GM18909 (cell line): ENCODE data around the gene KIF26B.

Experiments used
- ATAC-seq: cut with Tn5 transposase; IDR thresholded peaks from one replicate; pipeline ENCODE4 v1.9.1; 2021; ENCODE audit warnings: mild to moderate bottlenecking; ENCODE audit not compliant: unreplicated experiment, poor library complexity

The KIF26B gene

DNA sequence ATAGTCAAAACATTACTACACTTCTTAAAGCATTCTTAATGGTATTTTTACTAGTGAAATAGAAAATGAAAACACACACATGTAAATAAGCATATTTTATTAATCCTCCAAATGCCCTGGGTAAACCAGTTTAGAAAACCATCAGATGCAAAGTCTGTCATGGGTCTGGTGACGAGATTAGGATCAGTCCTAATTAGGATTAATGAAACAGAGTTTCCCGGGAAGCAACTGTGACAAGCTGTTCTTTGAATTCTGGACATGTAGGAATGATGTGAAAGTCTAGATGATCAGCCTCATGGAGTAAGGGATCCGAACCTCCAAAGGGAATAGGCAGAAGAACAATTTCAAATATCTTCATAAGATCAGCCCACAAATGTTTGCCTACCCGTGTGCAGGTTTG lies 250.2 kb downstream of the KIF26B start:
- no peak for ATAC-seq

DNA sequence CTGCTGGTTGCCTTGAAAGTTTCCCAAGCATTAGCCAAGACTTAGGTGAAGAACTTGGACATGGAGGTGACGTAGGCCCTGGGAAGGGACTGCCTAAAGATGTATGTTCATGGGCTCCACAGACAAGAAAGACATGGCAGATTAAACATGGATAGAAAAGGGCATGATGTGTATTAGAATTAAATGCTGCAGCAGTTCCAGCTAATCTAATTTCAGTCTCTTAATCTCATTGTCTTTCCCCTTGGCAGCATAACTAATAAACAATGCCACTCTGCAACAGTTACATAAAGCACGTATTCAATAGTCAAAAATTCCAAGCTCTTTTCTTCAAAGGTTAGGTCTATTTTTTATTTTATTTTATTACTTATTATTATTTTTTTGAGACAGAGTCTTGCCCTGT lies 251.6 kb downstream of the KIF26B start:
- no peak for ATAC-seq

DNA sequence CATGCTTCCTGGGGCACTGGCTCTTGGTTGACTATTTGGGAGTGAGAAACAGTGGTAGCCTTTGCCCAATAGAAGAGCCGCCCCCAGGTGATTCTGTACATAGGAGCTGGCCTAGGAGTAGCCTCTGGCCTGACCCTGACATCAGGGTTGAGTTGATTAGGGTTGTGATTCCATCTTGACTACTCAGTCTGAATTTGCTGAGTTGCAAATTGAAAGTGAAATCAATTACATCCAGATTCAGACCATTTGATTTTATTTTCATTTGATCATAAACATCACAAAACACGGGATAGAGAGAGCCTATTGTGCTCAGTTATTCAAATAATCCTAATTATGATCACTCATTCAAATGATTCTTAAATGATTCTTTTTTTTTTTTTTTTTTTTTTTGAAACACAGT lies 253.2 kb downstream of the KIF26B start:
- ATAC-seq: no peak

DNA sequence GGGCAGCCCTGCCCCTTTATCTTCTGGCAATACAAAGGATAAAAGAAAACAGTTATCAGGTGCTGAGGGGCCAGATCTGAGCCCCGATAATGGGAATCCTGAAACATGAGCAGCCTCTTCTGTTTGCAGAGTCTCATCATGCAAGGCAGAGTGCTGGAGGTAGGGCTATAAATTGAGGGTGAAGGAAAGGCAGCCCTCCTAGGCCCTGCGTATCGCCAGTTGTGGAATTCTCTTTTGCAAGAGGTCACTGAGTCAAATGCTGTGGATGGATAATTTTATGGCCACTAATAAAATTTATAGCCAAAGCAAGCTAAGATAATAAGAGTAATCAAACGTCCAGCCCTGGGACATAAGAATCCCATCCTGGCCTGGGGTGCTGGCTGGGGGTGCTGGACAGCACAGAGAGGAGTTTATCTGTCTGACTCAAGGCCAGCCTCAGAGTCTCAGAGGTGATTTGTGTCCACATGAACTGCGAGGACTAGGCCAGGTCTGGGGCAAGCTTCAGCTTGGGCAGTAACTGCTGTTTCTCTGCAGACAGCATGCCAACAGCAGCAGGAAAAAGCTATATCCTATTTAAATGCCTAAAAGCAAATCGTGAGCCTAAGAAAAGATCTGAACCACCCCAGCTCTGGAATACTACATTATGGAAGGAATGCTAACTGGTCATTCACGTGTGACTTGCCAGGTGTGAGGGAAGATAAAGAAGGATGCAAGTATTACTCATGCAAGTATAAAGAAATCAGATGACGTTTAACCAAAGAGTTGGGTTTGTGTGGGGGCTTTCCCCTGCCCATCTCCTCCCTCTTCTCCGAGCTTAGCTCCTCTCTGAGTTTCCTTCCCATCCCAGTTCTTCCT lies 254.8 kb downstream of the KIF26B start:
- ATAC-seq: no peak

DNA sequence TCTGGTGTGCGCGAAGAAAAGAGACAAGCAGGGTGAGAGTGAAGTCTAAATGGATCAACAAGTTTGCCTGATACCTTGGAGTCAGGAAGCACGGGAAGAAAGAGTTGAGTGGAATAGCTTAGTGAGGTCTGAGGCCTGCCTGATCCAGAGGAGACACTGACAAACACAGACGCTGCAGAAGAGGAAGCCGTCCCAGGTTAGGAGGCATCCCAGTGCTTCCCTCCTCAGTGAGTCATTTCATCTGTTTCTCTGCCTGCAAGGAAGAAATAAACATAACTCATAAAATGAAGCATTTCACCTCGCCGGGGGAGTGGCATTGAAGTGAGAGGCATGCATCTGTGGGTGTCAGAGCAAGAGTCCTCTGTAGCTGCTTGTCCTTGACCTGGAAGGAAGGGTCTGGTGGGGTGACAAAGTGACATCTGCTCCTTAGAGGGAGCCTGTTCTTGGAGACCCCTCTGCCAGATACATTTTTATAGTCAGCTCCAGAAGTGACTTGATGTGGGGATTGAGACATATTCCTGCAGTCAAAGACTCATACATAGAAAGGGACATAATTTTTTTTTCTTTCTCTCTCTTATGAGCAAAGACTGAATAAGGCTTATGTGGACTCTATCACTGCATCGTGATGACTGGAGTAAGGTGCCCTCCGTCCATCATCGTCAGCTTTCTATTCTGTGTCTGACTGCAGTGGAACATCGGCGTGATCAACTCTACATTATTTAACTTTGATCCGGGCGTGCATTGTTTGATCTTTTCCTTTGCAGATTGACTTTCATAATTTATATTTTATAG lies 256.7 kb downstream of the KIF26B start:
- ATAC-seq: no peak

DNA sequence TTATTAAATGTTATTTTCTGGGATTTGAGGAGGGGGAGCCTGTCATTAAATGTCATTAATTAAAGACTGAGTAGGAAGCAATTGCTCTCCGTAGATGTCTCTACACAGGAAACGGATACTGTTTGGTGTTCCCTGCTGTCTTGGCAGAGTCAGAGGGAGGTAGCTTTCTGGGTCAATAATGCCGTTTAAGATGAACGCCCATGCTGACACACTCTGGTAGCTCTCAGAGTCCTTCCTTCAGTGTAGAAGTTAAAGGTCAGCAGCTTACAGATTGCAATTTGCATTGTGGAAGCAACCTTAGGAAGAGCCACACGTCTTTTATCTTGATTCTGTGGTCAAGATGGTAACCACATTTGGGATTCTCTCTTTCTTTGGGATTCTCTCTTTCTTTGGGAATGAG lies 257.5 kb downstream of the KIF26B start:
- ATAC-seq: no peak

DNA sequence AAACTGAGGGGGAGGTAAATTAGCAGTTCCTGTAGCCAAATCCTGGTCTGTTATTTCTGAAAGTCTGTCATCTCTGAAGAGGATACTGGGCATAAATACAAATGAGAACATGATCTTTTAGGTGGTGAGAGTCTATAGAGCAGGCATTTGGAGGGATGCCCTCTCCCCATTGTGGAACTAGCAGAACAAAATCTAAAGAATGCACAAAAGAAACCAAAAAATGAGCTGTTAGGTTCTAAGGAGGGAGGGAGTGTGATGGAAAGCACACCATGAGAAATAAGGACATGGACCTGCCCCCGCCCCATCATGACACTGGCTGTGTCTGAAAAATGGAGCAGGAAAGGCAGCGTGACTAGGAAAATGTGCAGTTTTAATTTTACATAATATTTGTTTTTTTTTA lies 262.0 kb downstream of the KIF26B start:
- no peak for ATAC-seq

DNA sequence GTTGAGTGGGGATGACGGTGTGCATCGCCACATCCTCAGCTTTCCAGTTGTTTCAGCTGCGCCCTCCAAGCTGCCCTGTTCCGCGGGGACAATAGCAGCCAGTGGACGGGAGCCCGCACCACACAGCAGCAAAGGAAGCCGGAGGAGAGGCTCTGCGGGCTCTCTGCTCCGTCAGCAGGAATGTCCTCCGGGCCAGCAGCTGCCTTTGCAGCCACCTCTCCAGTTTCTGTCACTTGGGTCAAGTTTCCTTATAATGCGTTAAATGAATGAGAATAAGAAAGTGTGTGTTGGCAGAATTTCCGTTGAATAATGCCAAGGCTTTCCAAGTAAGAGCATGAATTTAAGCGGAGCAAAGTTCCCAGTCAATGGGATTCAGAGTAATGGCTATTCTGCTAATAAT lies 263.3 kb downstream of the KIF26B start:
- ATAC-seq: no peak

DNA sequence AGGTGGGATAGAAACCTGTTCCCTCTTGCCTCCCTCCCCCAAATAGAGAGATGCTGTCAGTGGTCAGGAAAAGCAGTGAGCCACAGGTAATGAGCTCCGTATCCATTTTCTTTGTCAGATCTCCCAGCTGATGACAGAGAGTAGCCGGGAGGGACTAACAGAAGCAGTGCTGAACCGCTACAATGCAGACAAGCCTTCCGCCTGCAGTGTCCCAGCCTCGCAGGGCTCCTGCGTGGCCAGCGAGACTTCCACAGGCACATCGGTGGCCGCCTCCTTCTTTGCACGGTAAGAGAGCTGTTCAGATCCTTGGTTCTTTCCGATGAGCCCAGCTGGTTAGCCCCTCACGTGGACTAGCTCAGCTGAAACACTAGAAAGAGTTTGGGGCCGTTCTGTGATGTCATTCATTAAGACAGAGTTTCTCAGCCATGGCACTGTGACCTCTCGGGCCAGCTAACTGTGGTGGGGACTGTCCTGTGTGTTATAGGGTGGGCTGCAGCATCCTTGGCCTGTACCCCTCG lies 264.7 kb downstream of the KIF26B start:
- ATAC-seq: no peak

DNA sequence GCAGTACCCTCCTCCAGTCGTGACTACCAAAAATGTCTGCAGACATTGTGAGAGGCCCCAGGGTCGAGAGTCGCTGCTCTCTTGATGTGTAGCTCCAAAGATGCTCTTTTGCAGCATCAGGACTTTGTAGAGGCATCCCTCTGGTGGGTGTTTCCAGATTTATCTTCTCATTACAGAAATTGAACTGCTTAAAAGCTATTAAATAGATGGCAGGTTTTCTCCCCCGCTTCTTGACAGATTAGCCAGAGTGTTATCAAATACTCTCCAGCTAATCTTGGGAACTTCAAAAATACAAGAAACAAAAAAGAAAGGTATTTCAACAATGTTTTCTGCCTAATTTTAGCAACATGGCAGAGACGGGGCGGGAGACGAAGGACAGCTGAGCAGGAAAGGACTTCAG lies 265.2 kb downstream of the KIF26B start:
- no peak for ATAC-seq

DNA sequence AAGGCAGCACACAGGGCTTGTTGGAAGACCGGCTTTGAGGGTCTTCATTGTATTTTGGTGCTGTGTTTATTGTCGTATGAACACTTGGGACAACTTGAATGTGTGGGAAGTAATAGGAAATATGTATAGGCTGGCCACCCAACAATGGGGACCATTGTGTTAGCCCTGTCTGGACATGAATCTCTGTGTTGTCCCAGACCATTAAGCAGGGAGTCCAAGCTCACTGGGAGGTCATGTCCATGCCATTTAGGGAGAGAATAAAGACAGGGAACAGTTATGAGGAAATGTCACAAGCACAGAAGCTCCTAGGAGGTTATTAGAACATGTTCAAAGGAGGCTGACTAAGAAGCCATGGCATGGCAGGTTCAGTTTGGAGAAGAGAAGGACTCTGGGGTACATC lies 266.1 kb downstream of the KIF26B start:
- ATAC-seq: no peak

DNA sequence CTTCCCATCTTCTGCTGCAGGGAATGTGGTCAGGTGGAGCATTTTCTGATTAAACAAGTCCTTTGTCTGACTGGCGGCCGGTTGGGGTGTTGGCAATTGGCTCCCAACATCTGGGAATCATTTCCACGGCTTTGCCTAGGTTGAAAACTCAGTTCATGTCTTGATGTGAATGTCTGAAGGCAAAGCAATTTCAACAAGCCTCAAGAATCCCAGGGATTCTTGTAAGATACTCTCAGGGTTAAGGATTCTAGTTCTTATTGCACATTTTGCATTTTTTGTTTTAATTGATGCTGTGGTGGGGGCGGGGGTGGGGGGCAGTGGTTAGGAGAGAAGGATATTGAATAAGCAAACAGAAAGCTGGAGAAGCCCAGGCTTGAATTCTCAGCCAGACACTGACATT lies 273.9 kb downstream of the KIF26B start:
- ATAC-seq: no peak

DNA sequence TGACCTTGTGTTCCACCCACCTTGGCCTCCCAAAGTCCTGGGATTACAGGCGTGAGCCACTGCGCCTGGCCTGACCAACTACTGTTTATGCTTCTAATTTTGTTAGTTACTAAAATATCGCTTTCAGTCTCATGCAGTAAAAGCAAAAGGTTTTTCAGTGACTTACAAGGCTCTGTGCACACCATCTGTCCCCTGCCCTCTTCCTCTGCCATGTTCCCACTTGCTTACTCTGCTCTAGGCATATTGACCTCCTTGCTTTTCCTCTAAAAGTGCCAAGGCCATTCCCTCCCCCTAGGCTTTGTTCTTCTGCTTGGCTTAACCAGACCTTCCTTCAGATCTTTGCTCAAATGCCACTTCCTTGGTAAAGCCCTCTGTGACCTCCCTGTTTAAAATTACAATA lies 276.9 kb downstream of the KIF26B start:
- no peak for ATAC-seq

DNA sequence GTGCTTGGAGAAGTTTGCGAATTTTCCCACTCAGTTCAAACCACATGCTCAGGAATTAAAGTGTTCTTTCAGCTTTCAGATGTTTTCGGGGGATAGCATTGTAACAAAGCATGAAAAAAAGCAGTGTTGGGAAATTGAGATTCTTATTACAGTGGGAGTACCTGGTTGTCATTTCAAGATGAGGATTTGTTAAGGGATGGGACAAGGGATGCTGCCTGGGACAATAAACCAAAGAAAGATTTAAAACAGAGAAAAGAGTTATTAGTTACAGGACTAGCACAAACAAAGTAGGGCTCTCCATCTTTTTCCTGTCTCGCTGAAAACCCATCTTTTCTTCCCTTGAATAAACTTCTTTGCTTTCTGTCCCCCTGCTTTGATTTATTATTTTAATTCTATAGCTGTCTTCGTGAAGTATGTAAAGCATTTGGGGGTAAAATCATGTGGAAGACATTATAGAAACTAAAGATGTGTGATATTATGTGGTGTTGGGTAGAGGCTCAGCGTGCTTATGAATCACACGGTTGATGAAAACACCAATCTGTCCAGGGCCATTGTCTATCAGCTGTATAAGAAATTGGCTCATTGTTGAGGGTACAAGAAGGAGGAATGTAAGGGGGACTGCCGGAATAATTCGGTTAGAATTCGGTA lies 277.6 kb downstream of the KIF26B start:
- no peak for ATAC-seq

DNA sequence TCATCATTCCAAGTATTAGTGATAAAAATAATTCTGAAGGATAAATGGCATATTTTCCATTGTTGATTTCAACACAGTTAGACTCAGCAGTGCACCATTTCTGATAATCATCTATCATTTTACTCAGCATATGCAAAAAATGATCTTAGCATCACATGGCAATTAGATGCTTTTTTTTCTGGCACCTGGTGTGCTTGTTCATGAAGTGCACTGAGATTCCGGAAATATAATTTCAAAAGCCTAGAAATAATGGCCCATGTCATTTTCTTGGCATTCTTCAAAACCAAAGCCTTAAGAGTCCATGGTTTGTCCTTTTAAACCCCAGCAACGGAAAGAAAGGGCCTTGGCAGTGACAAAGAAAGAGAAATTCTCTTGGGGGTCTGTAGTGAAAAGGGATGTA lies 278.8 kb downstream of the KIF26B start:
- no peak for ATAC-seq

DNA sequence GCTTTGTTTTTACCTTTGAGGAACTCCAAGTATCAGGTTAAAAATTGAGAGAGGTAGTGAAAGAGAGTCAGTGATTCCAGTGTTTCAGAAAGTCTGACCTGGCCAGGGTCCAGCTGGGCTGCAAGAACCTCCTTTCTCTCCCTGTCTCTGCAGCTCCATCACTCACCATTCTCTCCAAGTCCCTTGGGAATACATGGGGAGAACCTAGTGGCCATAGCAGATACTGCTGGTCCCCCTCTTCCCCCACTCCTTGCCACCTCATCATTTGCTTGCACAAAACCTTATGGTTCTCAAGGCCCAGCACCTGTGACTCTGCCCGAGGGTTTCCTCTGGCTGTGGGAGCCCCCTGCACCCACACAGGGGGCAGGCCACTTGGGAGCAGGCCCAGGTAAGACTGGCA lies 279.5 kb downstream of the KIF26B start:
- no peak for ATAC-seq

DNA sequence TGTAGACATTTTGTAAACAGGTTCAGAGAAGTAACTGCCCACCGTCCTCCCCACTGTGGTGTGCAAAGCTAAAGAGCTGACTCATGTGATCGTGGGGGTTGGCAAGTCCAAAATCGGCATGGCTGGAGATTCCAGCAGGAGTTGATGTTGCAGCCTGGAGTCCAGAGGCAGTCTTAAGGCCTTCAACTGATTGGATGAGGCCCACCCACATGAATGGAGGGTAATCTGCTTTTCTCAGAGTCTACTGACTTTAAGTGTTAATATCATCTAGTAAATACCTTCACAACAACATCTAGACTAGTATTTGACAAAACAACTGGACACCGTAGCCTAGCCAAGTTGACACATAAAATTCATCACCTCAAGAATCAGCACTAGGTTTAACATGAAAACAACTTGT lies 281.6 kb downstream of the KIF26B start:
- ATAC-seq: no peak

DNA sequence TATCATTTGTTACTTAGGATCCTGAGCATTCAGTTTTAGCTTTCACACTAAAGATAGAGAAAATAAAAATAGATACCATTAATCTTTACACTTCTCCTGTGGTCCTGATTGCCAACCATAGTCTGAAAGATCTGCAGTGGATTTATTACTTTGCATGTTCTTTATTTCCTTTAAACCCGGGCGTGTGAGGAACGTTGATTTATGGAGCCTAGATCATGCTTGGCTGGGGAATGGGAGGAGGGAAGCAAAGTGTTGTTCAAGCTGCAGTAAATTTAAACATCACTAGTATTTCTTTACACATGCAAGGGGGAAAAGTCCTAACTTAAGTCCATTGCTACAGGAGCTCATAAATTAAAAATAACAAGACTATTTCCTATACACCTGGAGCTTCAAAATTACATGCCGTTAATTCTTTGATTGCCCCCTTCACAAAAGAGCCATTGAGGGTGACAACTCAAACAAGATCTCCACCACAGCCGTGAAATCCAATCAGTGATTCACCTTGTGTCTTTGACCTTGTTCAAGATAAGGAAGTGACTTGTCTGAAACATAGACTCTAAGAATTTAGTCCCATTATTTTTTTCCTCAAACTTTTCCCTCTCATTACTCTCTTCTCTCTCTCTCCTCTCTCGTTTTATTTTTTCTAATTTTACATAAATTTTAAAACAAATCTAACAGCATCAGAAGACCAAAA lies 282.7 kb downstream of the KIF26B start:
- ATAC-seq: no peak

DNA sequence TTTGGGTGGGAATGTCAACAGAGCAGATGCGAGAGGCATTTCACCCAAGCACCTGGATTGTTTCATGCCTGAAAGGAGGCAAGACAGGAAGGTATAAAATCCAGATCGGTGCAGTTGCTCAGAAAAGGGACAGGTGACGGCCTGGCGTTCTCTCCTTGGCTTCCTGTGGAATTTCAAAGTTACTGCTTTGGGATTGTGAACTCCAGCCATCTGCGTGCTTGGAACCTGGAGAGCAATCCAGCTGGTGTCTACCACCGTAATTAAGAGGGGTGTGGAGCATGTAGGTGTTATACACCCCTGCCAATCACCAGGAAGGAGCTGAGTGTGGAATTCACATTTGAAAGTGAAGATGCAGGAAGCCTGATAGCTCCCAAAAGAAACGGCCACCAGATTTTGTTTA lies 286.1 kb downstream of the KIF26B start:
- no peak for ATAC-seq

DNA sequence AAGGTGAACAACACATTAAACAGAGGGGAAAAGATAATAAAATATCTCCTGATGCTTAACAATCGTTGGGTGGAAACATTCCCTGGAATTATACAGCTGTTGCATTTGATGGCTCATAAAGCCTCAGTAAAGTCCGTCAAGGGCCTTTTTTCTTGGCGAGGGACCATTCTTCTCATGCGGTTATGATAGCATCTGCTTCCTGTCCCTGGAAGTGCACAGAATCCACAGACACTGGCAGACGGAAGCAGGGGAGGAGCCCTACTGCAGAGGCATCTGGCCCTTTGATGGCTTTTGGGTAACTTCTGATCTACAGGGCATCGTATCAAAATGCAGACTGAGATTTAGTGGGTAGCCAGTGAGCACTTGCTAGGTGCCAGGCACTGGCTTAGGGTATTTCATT lies 286.9 kb downstream of the KIF26B start:
- ATAC-seq: no peak
